Stimulated activated CD4-positive, alpha-beta T cell treated with anti-CD3 and anti-CD28 coated beads, Interleukin-1b, Interleukin-23, amount 100 ng/mL, for 48 hours (primary cell): Measurements from ENCODE around the gene FBLN1.

Experiments used
- DNase-seq: peaks from one replicate; pipeline ENCODE4 v3.0.0-alpha.2; 2020

The FBLN1 gene

DNA sequence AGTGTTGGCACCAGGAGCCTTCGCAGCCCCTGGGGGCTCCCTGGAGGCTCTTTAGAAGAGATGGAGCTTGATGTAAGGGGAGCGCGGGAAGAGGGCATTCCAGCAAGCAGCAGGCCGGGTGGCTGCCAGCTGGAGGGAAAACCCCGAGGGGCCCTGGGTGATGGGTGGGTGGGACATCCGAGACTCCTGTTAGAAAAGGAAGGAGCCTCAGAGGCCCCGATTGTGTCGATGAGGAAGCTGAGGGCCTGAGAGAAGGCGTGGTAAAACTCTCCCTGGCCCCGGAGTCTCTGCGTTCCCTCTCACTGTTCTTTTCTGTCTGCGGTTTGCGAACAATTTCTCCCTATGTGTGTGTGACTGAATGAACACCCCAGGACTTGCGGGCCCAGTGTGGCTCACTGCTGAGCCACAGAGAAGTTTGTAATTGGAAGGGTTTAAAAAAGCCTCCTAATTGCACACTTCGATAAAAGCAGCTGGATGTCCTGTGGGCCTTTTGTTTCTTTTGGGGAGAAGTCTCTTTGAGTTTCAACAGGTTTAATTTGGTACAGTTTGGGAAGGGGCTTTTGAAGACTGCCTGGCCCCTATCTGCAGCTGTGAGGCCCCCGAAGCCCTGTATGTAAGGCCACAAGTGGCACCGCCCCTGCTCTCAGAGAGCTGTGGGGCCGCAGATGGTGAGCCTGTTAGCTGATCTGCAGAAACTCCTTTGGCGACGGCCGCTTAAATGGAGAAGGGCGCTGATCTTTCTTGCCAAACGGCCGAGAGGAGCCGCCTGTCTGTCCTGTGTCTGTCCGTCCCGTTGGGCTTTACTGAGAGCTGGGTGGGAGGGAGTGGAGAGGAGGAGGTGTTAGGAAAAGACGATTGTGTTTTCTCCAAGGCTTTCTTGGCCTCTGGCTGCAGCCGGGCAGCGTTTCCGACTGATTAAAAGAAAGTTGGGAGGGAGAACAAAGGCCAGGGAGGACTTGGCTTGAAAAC, 2.0 kb downstream of the FBLN1 start:
- DNase-seq: peak; percentile 7

DNA sequence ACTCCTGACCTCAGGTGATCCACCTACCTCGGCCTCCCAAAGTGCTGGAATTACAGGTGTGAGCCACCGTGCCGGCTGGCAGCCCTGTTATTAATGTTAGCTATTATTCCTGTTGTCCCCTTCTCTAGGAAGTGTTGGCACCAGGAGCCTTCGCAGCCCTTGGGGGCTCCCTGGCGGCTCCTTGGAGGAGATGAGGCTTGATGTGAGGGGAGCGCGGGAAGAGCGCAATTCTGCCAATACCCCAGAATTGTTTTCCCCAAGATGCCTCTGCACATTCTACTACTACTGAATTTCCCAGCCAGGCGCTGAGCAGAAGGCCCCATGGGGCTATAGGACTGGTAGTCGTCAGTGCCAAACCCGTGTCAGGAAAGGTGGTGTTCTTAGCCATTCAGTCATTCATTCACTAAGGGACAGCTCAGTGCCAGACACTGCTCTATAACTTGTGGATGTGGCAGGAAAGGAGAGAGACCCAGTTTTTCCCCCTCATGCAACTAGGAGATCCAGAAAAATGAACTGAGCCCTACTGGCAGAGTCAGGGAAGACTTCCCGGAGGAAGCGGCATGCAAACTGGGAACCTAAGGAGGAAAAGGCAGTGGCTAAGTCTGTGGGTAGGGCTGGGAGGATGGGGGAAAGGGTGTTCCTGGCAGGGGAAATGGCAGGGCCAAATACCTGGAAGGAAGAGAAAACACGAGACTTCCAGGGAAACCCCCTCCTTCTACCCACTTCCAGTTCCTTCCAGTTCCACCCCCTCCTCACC, 3.5 kb downstream of the FBLN1 start:
- DNase-seq: no peak

DNA sequence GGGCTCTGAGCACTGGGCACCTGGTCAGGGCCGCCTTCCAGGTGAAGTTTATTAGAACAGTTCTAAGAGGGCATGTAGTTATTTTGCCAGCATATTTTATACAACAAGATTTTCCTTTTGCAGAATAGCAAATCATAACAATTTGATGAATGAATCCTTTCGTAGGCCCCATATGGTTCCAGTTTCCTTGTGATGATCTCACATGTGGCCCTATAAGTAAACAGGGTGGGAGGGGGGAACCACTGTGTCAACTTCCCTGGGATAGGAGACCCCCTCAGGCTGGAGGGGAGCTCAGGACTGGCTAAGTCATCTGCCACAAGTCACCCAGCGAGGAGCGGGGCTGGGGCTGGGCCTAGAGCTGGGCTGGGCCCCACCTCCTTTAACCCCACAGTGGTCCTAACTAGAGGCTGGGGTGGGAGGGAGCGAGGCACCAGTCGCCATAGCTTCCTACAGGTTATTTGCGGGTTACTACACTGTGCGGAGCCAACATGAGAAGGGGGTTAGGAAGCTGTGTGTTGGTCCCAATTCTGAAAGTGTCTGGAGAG, 4.2 kb downstream of the FBLN1 start:
- DNase-seq: no peak

- DNase-seq: no peak
Measured at GRCh38 chr22:45507798-45508197, 5.1 kb downstream of the FBLN1 start.

DNA sequence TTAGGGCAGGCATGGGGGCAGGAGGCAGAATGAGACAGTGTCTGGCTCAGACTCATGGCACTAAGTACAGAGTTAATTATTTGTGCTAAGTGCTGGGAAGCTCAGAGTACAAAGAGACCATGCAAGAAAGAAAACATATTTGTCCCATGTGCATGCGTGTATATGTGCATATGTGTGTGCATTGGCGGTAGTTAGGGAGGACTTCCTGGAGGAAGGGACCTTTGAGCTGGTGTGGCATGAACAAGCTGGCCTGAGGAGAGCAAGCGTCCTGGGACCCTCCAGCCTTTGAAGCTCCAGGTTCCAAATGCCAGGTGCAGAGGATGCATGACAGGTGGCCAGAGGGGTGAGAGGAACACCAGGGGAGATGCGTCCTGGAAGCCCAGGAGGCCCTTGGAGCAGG, 6.1 kb downstream of the FBLN1 start:
- DNase-seq: no peak

DNA sequence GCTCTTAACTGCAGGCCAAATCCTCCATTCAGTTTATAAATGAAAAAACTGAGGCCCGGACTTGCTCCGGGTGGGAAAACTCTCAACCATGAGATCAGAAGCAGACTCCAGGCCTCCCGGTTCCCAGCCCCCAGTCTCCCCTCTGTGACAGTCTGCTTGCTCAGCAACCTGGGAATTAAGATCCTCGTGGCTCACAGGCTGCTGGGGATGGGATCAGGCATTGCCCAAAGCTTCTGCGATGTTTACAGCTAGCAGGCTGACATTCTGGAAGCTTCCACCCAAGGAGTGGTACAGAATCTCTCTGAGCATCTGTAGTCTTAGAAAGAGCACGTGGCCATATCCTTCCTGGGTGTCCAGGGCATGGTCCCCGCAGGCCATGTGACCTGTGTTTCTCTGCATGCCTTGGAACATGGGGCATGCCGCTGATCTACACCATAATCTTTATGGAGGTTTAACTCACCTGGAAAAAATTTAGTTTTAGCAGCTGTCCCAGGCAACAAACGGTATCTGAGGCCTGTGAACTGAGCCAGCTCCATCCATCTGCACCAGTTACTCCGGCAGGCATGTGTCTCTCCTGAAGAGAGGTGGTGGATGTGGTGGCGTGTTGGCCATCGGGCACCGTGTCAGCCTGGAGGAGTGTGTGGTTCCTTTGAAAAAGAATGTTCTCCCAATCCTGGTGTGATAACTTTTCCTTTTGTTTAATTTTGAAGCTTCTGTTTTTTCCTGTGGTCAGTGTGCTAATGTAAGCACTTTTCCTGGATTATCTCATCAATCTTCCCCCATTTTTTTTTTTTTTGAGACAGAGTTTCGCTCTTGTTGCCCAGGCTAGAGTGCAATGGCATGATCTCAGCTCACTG, 7.9 kb downstream of the FBLN1 start:
- no peak for DNase-seq

- DNase-seq: no peak
Measured at GRCh38 chr22:45511847-45512261, 9.2 kb downstream of the FBLN1 start.

DNA sequence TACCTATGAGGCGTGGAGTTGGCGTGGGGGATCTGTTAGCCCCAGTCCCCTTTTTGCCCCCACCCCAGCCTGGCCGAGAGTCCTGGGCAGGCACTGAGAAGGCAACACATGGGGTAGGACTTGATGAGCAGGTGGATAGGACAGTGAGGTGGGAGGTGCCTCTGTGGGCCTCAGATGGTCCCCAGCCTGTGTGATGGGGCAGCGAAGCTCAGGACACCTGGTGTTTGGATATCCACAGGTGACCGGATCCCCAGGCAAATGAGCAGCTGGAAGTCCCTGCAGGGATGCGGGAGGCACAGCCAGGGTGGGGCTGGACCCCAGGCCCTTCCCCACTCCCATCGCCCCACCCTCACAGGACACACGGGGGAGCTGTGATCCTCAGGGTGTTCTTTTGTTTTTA, 9.7 kb downstream of the FBLN1 start:
- DNase-seq: no peak

- DNase-seq: no peak
Measured at GRCh38 chr22:45515676-45516075, 13.0 kb downstream of the FBLN1 start.

- DNase-seq: no peak
Measured at GRCh38 chr22:45516163-45516562, 13.5 kb downstream of the FBLN1 start.

GRCh38 chr22:45516923-45517675, 14.4 kb downstream of the FBLN1 start:
- DNase-seq: no peak

- no peak for DNase-seq
Measured at GRCh38 chr22:45518136-45518535, 15.5 kb downstream of the FBLN1 start.

DNA sequence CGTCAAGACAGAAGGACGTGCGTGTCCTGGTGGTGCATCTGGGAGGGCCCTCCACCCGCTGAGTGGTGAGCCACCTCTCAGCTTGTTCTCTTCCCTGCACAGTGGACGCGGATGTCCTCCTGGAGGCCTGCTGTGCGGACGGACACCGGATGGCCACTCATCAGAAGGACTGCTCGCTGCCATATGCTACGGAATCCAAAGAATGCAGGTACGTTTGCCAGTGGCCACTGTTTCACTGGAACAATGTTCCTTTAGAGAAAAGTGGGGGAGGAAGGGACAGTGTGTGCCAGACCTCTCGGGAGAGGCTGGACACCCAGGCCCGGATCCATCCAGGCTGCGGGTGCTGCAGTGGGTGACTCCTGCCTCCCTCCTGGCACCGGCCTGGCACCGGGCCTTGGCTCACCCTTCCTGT, 15.9 kb downstream of the FBLN1 start:
- no peak for DNase-seq

DNA sequence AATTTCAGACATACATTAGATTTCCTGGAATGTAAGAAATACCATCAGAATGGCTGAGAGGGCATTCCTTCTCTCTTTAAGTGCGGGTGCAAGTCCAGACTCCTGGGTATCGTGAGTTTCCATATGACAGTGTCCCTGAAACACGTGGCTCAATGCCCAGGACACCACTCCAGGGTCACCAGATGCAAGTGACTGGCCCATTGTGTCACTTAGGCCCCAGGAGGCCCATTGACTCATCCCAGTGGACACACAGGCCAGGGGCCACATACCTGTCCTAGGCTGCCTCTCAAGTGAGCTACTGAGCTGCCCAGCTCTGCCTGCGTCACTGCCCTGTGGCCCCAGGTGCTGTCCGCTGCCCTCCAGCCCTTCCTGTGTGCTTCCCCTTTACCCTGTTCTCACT, 18.5 kb downstream of the FBLN1 start:
- DNase-seq: no peak

GRCh38 chr22:45522462-45522861, 19.8 kb downstream of the FBLN1 start:
- DNase-seq: no peak

- no peak for DNase-seq
Measured at GRCh38 chr22:45524157-45524556, 21.5 kb downstream of the FBLN1 start.

DNA sequence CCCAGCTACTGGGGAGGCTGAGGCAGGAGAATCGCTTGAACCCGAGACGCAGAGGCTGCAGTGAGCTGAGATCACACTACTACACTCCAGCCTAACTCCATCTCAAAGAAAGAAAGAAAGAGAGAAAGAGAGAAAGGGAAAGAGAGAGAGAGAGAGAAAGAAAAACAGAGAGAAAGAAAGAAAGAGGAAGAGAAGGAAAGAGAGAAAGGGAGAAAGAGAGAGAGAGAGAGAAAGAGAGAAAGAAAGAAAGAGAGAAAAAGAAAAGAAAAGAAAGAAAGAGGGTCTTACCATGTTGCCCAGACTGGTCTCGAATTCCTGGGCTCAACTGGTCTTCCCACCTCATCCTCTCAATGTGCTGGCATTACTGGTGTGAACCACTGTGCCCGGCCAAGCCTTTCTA, 22.3 kb downstream of the FBLN1 start:
- DNase-seq: no peak

DNA sequence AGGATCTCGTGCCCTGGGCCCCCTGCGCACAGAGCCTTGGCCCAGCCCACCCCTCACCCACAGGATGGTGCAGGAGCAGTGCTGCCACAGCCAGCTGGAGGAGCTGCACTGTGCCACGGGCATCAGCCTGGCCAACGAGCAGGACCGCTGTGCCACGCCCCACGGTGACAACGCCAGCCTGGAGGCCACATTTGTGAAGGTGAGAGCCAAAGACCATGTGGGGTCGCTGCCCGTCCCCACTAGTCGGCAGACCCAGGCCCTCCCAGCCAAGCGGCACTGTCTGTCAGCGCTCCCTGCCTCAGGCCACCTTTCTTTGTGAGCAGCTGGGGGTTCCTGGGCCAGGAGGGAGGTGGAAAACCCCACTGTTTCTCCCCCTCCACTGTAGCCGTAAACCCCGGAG, 22.8 kb downstream of the FBLN1 start:
- no peak for DNase-seq

GRCh38 chr22:45526281-45526680, 23.6 kb downstream of the FBLN1 start:
- DNase-seq: no peak

GRCh38 chr22:45526768-45527360, 24.2 kb downstream of the FBLN1 start:
- no peak for DNase-seq

- DNase-seq: no peak
Measured at GRCh38 chr22:45527456-45527855, 24.8 kb downstream of the FBLN1 start.

DNA sequence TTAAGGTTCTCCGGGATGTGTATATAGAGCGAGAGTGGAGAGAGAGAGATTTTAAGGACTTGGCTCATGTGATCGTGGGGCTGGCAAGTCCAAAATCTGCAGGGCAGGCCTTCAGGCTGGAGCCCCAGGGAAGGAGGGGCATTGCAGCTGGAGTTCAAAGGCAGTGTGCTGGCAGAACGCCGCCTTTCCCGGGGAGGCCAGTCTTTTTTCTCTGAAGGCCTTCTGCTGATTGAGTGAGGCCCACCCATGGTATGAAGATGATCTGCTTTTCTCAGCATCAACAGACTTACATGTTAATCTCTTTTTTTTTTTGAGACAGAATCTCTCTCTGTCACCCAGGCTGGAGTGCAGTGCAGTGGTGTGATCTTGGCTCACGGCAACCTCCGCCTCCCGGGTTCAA, 25.4 kb downstream of the FBLN1 start:
- no peak for DNase-seq
